GM18858 (cell line): ENCODE measurements around the gene TEX22.

Source experiments
- ATAC-seq: cut with Tn5 transposase; IDR thresholded peaks from one replicate; pipeline ENCODE4 v1.9.1; 2021; ENCODE audit not compliant: unreplicated experiment

TEX22 gene

DNA sequence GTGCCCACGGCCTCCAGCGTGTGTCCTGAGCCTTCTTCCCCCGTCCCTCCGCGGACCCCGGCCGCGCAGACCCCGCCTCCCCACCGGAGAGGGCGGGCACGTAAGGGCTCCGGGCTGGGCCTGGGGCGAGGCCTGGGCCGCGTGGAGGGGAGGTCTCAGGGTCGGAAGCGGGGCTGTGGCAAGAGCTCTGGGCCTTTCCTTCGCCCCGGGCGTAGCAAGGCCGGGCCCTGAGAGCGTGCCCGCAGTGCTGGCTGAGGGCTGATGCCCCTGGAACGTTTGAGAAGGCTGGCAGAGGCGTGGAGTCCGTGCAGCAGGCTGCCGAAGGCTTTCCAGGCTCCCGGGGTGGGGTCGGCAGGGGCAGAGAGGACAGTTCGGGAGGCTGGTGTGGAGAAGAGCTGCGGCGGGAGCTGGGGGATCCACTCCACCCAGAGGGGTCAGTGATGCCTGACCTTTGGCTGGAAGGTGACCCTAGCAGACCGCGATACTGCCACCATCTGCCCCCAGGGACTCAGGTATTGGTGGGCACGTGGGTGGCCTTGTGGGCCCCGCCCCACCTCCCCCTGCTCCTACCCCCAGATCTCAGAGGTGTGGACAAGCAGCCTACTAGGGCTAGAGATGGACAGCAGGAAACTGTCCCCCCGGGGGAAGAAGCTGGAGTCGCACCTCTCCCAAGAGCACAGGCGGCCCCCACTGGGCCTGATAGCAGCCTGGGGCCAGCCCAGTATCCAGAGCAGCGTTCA, 558 bp downstream of the TEX22 start:
- ATAC-seq = no peak

DNA sequence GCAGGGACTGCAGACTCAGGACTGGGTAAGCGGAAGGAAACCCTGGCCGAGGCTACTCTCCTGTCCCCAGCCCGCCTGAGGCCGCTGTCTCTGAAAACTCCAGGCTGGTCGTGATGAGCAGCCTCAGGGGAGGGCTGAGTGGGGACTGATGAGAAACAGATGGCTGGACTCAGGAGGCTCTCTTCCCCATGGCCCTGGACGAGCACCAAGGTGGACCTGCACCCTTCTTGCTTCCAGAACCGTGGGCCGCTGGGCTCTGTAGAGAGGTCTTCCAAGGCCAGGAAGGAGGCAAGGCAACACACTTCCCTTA, 1.1 kb downstream of the TEX22 start:
- no peak for ATAC-seq

DNA sequence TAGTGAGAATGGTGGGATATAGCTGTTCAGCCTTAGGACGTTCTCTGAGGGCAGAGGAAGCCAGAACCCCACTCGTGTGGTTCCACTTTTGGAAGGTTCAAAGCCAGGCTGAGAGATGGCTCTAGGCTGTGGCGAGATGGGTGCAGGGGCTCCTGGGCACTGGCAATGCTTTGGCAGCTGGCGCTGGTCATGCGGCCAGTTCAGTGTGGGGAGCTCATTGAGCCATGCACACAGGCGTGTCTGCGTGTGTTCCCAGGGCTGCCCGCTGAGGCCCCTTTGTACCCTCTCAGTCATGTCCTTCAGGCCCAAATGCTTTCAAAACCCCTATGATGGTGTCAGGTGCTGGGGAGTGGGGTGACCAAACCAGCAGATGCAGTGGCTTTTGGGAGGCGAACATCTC, 1.7 kb downstream of the TEX22 start:
- no peak for ATAC-seq

DNA sequence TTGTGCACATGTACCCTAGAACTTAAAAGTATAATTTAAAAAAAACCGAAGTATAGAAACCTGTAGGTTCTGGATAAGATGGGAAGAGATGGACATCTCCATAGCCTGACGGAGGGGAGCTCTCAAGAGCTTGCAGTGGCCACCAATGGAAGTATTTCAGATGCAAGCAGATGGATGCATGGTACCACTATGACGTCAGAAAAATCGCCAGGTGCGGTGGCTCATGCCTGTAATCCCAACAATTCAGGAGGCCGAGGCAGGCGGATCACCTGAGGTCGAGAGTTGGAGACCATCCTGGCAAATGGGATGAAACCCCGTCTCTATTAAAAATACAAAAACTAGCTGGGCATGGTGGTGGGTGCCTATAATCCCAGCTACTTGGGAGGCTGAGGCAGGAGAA, 3.4 kb downstream of the TEX22 start:
- no peak for ATAC-seq

DNA sequence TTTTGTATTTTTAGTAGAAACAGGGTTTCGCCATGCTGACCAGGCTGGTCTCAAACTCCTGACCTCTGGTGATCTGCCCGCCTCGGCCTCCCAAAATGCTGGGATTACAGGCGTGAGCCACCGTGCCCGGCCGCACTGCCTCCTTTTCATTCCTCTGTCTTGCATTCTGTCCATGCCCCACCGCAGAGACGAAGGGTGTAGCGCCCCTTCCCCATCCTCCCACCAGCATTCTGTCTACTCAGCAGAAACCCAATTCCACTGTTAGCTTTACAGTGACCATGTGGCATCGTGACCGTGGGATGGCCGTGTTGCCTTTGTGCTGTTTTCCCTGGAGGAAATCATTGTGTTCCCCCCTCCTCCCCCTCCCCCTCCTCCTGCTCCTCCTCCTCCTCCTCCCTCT, 10.3 kb downstream of the TEX22 start:
- ATAC-seq = no peak

DNA sequence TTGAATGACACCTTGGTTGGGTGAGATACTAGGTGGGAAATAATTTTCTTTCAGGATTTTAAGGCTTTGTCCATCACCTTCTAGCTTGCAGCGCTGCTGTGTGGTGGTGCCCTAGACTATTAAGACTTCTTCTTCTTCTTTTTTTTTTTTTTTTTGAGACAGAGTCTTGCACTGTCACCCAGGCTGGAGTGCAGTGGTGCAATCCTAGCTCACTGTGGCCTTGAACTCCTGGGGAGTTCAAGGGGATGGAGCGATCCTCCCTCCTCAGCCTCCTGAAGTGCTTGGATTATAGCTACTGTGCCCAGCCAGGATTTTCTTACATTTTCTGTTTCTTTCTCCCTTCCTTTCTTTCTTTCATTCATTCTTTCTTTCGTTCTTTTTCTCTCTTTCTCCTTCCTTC, 11.0 kb downstream of the TEX22 start:
- ATAC-seq = no peak

DNA sequence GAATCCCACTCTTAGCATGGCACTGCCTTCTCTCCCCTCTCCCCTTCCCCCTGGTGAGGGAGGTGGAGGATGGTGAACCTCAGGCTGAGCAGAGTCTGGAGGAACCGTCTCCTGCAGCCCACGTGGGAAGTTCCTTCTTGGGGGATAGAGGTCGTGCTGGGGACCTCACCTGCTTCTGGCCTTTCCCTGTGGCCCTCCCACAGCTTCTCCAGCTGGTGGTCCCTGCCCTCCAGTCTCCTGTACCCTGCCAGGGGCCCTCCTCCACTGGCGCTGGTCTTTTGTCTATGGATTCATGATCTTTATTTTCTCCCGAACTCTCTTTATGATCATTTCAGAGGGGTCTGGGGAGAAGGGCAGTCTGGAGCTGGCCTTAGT, 12.3 kb downstream of the TEX22 start:
- ATAC-seq = no peak

DNA sequence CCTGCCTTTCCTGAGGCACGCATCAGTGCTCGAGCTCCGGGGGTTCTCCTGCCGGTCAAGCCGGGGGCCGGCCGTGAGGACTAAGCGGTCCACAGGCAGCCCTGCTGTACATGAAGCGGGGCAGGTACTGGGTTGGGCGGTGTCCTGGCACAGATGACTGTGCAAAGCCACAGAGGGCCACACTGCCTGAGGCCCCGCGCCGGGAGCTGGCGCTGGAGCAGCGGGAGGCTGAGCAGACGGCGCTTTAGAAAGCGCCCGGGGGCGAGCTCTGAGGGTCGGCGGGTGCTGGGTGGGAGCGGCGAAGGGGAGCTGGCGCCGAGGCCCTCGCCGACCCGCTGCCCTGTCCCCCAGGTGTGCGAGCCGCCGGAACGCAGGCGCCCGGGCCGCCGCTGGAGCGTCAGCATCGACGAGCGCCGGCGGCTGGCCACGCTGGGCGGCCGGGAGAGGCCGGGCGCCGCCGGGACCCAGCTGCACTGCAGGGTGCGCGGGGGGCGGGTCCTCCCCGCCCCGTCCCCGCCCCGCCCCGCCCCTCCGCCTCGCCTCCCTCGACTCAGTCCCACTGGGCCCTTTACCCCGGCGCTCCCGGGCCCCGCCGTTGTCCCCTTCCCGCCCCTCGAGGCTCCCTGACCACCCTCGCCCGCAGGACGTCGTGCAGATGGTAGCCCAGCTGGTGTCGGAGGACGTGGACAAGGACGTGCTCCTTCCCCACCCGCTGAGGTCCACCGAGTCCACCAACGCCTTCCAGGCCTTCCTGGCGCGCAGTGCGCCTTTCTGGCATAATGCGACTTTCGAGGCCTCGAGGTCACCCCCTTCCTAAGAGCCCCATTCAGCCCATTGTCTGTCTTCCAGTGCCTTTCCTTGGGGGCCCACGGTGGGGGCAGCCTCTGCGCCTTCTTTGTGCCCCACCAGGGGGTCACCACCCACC, 12.9 kb downstream of the TEX22 start:
- ATAC-seq = no peak

DNA sequence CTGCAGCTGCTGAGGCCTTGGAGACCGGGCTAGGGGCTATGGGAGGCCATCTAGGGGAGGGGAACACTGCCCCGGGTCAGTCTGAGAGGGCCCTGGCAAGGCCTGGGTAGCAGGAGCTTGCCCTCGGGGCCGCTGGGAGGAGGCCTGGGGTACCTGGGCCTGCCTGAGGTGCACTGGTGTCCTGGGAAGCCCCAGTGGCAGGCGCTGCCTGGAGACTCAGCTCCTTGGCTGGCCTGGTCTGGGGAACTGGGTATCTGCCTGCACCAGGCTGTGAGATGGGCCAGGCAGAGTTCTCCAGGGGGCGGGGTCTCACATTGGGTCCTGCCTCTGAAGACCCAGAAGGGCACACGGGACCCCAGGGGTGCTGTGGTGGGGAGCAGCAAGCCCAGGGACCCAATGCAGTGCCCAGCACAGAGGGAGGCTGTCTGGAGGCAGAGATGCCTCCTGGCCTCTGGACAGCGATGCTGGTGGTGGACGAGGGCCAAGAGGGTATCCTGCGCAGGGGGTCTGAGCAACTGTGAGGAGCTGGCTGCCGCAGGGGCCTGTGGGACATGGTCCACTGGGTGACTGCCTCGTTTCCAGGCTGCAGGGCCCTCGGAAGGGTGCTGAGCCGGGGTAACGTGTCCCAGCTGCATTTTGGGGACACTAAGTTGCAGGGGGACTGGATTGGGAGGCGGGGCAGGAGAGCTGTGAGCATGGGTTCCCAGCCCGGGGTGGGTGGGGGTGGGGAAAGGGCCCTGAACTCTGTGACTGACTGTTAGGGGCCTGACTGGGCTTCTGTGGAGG, 13.8 kb downstream of the TEX22 start:
- ATAC-seq = no peak

DNA sequence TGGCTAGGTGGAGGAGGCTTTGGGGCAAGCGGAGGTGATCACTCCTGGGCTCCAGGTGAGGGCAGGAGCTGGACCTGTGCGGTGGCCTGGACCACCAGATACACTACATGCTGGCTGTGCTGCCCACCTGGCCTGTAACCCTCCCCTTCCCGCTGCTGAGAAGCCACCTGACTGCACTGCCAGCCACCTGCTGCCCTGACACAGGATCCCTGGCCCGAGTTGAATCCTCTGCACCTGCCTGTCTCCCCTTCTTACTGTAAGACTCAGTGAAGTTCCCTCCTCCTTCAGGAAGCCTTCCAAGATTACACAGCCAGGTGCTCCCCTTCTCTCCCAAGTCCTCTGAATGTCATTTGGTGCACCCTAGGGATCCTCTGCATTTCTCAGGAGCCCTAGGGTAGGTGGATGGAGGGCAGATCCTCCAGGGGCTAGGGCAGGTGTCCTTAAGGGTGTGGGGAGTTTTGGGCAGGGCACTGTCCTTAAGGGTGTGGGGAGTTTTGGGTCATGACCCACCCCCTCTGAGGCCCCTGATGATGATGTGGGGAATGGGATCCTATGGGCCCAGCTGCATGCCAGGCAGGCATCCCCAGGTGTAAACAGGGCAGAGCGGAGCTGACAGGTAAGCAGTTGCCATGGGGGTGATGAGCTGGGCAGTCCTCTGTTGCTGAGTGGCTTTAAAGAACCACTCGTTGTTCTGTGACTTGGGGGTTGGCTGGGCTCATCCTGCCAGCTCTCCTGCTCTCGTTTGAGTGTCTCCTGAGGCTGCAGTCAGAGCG, 14.6 kb downstream of the TEX22 start:
- ATAC-seq = no peak

DNA sequence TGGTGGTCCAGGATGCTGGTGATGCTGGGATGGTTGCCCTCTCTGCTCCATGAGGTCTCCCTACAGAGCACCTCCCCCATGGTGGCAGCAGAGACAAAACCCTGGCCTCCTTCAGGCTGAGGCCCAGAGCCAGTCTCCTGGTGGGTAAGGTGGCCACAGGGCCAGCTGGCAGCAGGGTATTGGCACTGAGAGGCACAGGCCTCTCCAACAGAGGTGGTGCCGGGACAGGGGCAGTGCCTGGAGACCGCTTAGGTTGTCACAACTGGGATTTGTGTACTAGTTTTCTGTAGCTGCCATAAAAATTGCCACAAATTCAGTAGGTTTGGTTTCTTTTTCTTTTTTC, 15.2 kb downstream of the TEX22 start:
- ATAC-seq = no peak

DNA sequence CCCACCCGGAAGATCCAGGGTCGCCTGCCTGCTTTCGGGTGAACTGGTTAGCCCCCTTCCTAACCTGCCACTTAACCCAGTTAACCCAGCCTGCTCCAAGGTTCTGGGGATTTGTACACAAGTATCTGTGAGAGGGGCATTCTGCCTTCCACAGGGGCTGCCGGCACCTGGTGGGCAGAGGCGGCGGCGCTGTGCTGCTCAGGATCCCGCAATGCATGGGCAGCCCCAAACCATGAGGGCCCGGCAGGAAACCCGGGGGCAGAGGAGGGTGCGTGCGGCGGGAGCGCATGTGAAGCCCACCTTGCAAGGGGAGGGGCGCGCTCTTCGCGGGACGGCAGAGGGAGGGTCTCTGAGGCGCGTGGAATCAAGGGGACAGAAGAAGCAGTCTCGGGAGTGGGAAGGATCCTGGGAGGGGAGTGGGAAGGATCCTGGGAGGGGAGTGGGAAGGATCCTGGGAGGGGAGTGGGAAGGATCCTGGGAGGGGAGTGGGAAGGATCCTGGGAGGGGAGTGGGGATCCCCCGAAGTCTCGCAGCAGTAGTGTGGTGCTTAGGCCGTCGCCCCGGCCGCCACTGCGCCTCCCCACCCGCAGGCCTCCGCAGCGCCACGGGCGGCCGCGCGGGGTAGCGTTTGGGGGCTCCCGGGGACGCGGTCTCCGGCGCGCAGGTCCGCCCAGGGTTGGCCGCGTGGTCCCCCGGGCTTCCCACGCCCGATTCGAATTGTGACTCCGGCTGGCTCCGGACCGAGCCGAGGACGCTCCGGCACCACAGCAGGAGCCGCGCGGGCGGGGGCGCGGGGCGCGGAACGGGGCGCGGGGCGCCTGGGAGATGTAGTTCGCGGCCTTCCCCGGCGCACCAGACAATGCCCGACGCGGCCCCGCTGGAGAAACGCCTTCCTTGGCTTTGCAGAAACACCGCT, 16.4 kb downstream of the TEX22 start:
- no peak for ATAC-seq

DNA sequence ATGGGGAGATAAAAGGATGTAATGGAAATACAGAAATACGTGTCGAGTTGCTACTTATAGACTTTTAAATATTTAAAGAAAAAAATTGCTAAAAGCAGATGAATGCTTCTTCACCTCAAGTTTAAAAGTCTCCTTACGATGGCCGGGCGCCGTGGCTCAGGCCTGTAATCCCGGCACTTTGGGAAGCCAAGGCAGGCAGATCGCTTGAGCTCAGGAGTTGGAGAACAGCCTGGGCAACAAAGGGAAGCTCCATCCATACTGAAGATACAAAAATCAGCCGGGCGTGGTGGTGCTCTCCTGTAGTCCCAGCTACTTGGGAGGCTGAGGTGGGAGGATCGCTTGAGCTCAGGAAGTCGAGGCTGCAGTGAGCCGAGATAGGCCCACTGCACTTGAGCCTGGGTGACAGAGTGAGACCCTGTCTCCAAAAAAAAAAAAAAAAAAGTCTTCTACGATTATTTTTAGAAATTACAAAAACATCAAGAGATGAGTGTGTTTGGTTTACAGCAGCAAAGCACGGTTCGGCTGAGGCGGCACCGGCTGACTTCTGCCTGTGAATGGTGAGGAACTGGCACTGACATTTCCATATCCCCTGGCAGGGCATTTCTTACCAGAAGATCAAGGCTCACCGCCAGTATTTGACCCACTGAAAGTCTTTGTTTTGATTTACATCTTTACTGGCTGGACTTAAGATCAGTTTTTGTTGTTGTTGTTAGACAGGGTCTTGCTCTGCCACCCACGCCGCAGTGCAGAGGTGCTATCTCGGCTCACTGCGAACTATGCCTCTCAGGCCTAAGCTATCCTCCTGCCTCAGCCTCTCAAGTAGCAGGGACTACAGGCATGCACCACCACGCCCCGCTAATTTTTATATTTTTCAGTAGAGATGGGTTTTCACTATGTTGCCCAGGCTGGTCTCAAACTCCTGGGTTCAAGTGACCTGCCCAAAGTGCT, 17.4 kb downstream of the TEX22 start:
- ATAC-seq = no peak

DNA sequence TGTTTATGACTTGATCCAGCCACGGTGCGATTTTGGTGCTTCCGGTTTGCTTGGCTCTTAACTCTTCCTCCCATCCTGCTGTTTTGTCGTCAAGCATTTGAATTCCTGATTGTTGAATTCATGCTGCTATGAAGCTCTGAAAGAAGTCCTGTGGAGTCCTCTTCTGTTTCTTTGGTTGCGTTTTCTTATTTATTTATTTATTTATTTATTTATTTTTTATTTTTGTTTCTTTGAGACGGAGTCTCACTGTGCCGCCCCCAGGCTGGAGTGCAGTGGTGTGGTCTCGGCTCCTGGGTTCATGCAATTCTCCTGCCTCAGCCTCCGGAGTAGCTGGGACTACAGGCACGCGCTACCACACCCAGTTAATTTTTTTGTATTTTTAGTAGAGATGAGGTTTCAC, 18.3 kb downstream of the TEX22 start:
- no peak for ATAC-seq

DNA sequence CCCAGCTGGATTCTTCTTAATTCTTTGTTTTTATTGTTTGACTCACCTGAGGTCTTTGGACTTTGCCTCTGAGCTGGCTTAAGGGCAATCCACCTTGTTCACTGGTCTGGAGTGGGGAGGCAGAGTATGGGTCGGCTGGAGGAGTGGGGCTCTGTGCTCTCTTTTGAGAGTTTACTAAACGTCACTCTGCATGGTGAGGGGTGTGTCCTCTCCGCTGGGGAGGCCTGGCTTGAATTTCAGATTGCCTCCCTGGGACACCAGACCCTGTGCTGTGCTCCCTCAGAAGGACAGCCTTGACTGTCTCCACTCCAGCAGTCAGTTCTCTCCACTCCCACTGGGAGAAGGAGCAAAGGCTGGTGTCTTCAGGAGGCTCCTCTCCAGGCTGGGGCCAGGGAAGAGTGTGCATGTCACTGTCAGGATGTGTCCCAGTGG, 19.4 kb downstream of the TEX22 start:
- no peak for ATAC-seq

DNA sequence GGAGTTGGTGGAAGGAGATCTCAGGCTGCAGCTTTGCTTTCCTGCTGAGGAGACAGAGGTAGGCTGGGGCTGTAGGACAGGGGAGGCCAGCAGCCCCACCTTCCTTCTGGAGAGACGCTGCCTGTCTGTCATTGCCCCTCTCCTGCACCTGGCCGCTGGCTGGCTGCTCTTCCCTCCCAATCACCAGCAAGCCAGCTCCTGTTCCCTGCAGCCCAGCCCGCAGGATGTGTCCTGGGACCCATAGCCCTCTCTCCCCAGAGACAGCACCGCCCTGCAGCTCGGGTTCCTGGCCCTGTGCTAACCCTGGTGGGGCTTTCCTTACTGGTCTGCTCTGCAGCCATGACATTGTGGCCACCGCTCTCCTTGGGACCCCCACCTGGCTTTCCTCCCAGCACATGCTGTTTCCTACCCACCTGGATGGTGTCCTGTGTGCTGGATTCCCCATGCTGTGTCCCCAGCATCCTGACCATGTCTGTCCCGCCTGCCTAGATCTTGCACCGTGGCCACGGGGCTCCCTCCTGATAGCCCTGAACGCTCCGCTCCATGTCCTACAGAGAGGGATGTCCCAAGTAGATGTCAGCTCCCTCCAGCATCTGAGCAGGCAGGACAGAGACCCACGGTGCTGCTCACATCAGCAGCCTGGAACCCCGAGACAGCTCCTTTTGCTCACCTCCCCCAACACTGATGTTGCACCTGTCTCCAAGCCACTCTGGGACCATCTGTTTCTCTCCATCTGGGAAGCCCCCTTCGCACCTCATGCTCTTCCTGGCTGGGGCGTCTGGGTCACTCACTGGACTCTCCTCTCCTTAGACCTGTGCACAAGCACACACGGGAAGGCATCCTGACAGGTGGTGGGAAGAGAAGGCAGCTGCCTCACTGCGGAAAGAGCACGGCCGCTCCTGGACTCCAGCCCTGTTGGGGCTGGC, 20.2 kb downstream of the TEX22 start:
- no peak for ATAC-seq

DNA sequence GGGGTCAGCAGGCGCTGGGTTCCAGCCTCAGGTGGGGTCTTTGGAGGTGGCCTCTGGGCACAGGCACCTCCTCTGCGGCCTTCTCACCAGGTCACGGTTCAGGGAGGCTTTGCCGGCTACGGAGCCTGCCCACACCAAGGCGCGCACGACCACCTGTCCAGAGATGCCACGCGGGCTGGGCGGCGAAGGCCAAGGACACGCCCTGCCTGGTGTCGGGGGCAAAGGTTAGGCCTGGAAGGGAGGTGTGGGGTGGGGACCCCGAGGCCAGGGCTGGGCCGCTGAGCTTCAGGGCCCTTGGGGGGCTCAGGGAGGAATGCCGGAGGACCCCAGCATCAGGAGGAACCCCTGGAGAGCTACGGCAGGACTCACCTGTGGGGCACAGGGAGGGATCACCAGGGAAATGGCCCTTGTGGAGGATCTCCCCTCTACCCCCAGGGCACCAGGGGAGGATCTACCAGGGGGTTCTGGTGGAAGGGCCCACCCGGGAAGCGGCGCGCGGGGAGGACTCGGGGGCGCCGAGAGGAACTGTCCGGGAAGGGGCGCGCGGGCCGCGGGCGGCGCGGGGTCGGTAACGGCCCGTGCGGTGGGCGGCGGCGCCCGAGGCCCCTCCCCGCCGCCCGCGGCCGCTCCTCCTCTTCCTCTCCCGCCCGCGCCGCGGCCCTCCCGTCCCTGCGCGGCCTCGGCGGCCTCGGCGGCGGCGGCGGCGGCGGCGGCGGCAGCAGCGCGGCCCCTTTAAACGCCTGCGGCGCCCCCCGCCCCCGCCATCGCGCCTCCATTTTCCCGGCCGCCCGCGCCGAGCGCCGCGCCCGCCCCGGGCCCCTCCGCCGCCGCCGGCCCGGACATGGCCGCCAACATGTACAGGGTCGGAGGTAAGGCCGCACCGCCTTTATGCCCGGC, 21.1 kb downstream of the TEX22 start, which contains the start of gene MTA1:
TSS of gene MTA1 (plus strand) at position 633 of the 897 bp plus-strand sequence. CDS start at position 842, 209 bp downstream.
- ATAC-seq = no peak
